ENCODE results near the gene DPP10.

- TF ChIP-seq POLR2AphosphoS5 (IDR thresholded peaks at IDR 0.05; ENCODE audit: low read depth, low read length) = no peak
- no peak for TF ChIP-seq POLR2A (IDR thresholded peaks at IDR 0.05; ENCODE audit: low read depth, low read length)
- no peak for TF ChIP-seq TAF1 (IDR thresholded peaks at IDR 0.05; ENCODE audit: borderline replicate concordance, low read depth, low read length)
These were observed 1099.4 kb downstream of the DPP10 start for GRCh38 chr2:115541814-115542213.
